HG03025 (cell line): ENCODE measurements around the gene CAMTA1.
A peak's percentile ranks its signal among the peaks of the same experiment; 100 is the strongest.

ENCODE experiments used
- ATAC-seq: cut with Tn5 transposase; IDR thresholded peaks from one replicate; pipeline ENCODE4 v1.9.1; 2021; ENCODE audit warnings: mild to moderate bottlenecking, moderate library complexity; ENCODE audit not compliant: unreplicated experiment, low FRiP score

CAMTA1 gene

DNA sequence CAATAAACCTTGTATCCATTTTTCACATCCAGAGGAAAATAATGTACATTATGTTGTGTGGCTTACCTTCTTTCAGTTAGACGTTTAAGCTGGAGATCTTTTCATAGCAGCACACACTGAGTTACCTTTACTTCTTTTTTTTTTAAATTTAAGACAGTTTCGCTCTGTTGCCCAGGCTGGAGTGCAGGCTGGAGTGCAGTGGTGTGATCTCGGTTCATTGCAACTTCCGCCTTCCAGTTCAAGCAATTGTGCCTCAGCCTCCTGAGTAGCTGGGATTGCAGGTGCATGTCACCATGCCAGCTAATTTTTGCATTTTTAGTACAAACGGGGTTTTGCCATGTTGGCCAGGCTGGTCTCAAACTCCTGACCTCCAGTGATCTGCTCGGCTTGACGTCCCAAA, 7.4 kb upstream of the CAMTA1 start:
- ATAC-seq = no peak

DNA sequence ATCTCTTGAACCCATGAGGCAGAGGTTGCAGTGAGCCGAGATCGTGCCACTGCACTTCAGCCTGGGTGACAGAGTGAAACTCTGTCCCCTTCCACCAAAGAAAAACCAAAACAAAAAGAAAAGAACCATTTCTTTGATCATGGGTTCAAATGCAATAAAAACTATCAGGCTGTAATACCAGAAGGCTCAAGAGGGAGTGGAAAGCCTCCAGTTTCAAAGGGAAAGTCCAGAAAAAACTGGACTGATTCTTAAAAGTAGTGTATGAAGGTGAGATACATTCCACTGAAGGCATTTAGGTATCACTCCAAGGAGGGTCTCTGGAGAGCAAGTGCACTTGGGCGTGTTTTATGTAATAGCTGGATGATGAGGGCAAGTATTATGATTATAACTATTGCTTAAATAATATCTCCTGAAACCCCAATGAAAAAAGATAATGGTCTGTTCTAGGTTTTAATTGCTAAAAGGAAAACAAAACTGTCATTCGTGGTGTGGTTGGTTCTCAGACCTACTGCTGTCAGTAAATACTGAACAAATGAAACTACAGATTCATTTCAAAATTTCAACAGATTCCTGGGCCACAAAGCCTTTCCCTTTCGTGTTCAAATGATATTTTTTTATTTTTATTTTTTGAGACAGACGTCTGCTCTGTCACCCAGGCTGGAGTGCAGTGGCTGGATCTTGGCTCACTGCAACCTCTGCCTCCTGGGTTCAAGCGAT, 6.0 kb upstream of the CAMTA1 start:
- no peak for ATAC-seq

DNA sequence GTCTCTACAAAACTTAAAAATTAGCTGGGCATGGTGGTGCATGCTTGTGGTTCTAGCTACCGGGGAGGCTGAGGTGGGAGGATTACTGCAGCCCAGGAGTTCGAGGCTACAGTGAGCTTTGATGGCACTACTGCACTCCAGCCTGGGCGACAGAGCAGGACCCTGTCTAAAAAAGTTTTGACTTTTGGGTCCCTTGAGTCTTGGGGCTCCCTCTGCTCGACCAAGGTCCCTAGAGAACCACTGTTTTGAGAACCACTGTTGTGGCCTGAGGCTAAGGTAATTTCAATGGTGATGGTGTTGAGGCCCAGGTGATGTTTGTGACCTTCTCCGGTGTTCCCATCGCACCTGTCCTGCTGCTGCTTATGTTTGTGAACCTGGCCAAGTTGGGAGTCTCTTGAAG, 3.1 kb upstream of the CAMTA1 start:
- ATAC-seq = no peak

DNA sequence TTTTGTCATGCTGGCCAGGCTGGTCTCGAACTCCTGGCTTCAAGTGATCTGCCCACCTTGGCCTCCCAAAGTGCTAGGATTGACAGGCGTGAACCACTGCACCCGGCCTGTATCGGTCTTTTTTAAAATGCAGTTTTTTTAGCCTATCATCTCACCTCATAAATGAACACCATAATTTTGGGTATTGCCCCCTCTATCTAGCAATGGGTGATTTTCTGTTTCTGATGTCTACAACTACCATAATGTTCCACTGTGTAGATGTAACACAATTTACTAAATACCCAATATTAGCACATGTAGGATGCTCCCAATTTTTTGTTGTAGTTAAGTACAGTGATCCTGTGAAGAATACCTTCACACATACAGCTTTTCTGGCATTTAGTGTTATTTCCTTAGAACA, 2.0 kb upstream of the CAMTA1 start:
- no peak for ATAC-seq

DNA sequence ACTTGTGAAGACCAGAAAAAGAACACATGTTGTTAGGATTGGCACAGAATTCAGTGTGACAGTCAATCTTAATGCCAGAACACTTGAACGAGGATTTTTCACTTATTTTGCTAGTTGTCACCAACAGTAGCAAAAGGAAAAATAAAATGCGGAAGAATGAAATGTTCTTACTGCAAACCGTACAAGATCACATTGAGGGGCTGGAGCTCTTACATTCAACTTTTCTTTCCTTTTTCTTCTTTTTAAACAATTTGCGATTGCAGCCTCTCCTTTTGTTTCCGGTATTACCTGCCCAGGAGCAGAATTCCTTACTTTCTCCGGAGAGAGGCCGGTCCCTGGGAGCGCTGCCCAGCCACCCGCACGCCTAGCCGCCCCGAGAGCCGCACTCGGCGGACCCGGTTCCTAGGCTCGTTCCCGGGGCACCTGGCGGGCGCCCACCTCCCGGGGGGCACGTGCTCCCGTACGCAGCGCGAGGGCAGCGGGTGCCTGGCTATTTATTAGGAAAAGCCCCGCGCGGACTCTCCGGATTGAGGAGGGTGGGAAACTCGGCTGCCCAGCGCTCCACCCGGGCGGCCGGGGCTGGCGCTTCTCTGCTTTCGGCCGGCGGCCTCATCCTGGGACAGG, 1.2 kb upstream of the CAMTA1 start:
- peak; percentile 4 for ATAC-seq

DNA sequence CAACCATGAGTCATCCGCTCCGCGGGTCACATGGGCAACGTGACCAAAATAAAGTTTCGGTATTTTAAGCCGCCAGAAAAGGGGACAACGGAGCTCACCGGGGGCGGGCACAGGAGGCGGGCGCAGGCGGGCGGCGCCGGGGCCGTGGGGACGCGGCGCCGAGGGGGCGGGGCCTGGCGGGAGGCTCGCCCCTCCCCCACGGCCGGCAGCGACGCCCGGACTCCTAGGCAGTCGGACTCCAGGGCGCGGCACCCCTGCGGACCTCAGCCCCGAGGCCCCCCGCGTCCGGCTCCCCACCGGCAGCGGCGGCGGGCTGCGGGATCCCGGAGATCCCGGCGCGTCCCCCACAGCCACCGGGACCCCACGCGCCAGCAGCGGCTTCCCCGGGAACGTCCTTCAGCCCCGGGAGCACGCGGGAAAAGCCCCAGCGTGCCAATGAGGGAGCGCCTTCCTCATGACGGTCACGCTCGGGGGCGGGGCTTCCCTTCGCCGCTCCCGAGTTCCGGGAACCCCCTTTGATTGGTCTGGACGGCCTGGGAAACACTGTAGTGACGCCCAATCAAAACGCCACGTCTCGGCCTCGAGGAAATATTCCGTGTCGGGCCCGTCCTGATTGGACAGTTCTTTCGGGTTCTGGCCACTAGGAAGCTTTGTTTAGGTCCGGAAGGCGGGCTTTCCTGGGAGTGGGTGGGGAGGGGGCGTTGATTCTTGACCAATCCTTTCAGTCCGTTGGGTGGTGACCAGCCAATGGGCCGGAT, 515 bp upstream of the CAMTA1 start:
- peak; percentile 75 for ATAC-seq

DNA sequence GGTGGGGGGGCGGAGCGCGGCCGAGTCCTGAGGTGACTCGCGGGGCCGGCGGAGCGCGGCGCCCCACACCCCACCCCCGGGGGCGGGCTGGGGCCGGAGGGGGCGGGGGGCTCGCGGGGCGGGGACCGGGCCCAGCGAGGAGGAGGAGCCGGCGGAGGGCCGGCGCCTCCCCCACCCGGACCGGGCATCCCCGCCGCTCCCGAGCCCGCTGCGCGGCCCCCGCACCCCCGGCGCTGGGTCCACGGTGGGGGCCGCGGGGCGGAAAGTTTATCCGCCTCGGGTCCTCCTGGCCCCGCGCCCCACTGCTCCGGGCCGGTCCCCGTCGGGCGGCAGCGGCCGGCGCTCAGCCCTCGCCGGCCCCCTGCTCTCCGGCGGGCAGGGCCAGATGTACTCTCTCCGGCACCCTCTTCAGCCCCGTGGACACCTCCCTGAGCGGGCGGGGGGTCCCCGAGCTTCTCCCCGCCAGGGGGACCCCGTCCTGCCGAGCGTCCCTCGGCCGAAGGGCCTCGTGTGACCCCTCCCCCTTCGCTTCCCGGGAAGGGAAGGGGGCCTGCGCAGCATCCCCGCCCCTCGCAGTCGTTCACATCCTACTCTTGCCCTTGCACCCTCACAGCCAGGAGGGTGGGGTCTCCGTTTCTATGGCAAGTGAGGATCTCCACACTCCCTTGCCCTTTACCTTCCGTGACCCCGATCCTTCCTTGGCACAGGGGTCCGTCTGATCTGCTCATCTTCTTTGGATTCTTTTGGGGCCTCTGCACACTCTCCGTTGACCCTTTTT, 663 bp downstream of the CAMTA1 start:
- no peak for ATAC-seq

DNA sequence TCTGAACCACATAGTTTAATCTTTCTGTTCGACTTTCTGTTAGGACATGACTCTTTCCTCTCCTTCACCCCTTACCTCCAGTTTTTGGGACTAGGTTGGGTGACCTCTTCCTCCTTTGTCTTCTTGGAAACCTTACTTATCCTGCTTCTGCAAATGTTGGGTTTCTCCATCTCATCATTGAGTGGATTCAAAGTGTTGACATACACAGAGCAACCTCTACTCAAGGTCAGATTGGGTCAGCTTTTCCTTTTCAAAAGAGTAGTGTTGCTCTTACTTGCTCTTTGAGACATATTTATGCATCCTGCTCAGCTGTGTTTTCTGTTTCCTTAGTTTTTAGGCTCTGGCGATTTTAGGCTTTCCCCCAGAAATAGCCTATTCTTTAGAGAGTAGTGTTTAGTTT, 3.7 kb downstream of the CAMTA1 start:
- ATAC-seq = no peak

DNA sequence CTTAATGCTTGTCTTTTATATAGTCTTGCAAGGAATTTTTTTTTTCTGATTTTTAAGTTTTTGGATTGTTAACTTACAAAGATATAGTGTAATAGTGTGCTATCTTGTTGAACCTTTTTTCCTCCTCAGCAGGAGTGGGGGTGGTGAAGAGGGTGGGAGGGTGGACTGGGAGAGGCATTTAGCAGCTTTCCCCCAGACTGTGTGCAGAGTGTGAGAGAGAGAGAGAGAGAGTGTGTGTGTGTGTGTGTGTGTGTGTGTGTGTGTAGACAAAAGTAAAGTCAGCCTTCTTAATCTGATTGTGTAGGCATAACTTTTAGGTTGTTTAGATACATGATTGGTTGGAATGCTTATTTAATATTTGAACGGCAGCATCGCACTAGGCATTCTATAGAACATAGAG, 4.9 kb downstream of the CAMTA1 start:
- no peak for ATAC-seq

DNA sequence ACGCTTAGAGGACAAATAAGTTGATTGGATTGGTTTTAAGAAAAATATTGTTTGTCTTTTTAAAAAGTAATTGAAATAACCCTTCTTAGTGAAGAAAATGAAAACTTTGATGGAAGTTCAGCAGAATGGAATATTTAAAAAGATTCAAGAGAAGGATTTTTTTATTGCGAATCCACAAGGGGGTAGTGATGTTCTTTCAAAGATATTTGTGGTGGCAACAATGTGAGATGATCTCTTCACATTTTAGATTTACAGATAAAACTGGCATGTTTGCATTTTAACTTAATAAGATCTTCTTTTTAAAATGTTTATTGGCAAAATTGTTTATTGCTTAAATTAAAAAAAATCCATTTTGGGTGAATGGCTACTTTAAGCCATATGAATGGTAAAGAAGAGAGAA, 8.9 kb downstream of the CAMTA1 start:
- no peak for ATAC-seq

DNA sequence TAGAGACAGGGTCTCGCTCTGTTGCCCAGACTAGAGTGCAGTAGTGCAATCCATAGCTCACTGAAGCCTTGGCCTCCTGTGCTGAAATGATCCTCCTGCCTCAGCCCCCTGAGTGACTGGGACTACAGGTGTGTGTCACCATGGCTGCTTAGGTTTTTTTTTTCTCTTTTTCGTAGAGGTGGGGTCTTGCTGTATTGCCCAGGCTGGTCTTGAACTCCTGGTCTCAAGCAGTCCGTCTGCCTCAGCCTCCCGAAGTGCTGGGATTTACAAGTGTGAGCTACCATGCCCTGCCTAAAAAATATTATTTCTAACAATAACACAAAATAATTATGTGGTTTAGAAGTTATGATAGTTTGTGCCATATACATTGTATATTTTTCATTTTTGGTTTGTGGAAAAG, 9.9 kb downstream of the CAMTA1 start:
- ATAC-seq = no peak

DNA sequence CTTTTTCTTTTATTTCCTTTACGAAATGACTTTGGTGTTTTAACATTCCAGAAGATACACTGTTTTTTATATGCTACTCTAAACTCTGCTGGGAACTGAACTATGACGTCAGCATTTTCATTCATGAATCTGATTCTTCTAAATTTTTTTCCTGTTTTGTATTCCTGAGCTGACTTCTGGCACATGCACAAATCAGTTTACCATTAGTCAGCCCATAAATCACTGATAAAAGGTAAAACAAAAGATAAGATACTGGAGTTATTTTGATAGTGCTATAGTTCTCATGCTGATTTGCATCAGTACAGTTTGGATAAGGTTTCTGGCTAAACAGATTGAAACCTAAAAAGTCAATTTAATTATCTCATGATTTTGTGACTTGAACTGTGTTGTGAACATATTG, 10.4 kb downstream of the CAMTA1 start:
- no peak for ATAC-seq

DNA sequence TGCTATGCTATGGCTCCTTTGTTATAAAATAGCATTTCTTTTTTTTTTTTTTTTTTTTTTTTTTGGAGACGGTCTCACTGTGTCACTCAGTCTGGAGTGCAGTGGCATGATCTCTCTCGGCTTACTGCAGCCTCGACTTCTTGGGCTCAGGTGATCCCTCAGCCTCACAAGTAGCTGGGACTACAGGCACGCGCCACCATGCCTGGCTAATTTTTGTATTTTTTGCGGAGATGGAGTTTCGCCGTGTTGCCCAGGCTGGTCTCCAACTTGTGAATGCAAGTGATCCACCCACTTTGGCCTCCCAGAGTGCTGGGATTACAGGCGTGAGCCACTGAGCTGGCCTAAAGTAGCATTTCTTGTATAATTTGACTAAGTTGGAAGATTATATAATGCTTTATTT, 10.8 kb downstream of the CAMTA1 start:
- ATAC-seq = no peak

DNA sequence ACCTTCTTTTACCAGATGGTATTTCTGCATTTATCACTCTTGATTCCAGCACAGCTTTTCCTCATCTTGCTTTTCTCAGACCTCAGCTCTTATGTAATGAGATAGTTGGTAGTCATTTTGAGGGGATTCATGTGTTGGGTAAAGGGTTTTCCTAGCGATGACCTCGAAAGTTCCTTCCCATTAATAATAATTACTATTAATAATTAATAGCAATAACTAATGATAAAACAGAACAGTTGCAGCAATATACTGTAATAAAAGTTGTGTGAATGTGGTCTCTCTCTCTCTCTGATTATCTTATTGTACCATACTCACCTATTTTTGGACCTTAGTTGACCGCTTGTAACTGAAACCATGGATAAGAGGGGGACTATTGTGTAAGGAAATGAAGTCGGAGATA, 14.2 kb downstream of the CAMTA1 start:
- no peak for ATAC-seq

DNA sequence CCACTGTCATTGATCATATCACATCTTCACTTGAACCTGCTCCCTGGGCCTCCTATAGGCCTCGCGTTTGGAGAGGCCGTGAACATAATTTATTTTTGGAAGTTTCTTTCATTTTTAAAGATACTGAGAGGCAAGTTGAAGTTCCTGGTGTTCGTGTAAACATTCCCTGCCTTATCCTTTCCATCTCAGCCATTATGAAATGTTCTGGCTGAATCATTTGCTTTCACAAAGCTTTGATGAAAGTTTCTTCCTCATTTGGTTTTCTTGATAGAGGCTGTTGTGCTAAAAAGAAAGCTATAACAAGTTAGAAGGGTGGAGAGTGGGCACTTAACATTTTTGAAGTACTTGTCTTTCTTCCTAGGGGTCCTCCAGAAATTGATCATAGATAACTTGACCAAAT, 15.5 kb downstream of the CAMTA1 start:
- no peak for ATAC-seq

DNA sequence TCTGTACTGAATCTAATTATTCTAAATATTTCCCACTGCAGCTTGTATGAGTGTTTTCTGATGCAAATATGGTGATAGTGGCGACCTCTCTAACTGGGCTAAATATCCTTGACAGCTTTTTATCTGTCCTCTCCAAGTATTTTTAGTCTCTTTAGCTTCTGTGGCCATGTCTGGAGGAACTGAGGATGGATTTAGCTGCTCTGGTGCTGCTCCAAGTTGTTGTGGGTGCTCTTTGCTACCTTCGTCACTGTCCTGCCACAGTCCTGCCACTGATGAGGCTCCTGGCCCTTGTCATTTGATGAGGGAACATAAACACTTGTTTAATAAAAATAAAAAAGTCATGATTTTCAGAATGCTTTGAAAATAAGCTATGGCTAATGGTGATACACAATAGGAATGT, 15.9 kb downstream of the CAMTA1 start:
- ATAC-seq = no peak

DNA sequence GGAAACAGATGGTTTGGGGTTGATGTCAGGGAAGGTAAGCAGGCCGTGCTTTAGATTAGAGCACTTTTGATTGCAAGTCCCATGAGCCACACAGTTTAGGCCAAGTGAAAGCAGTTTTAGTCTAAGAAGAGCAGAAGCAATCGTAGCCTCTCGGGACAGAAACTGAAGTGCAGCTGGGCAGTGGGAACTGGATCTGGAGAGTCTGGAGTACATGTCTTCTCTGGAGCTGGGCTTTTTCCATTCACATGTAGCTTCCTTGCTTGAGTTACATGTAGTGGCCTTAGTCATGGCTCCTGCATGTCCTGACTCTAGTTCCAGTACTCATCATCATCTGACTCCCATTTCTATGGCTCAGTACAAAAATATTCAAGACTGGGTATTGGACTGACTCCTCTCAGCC, 16.7 kb downstream of the CAMTA1 start:
- no peak for ATAC-seq

DNA sequence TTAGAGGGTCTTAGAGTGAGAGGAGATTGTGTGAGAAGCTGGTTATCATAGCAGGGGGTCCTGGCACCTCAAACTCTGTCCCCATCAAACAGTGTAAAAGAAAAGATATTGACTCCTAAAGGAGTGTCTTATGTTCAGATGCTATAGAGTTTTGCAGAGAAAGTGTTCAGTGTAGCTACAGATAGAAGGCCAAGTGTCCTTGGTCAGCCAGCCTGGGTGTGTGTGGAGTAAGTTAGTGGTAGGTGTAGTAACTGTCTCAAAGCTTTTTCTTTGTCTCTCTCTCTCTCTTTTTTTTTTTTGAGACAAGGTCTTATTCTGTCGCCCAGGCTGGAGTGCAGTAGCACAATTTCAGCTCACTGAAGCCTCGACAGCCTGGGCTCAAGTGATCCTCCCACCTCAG, 17.2 kb downstream of the CAMTA1 start:
- no peak for ATAC-seq

DNA sequence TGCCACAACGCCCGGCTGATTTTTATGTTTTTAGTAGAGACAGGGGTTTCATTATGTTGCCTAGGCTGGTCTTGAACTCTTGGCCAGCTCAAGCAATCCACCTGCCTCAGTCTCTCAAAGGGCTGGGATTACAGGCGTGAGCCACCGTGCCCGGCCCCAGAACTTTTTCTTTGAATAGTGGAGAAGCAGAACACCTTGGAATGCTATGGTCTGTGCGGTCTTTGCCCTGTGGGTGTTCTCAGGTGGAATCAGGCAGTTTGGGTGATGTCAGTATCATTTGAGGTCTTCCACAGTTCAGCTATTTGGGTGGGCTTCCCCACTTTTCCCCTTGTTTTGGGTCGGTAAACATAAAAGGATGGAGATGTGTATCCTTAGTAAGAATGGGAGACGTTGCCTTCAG, 17.6 kb downstream of the CAMTA1 start:
- ATAC-seq = no peak

DNA sequence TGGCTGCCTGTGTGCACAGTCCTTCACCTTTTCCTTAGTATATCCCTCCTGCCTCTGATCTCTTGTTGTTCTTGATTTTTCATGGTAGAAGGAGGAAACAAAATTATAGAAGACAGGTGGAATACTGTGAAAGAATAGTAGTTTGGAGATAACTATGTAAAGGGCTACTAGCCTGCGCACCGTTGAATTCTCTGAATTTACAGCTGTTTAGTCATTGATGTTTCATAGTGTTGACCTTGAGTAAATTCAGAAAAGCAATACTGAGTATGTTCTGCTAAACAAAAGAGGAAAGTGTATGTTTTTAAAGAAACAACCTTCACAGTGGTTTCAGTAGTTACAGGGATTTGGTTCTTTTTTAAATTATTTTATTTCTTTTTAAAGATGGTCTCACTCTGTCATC, 18.1 kb downstream of the CAMTA1 start:
- no peak for ATAC-seq

DNA sequence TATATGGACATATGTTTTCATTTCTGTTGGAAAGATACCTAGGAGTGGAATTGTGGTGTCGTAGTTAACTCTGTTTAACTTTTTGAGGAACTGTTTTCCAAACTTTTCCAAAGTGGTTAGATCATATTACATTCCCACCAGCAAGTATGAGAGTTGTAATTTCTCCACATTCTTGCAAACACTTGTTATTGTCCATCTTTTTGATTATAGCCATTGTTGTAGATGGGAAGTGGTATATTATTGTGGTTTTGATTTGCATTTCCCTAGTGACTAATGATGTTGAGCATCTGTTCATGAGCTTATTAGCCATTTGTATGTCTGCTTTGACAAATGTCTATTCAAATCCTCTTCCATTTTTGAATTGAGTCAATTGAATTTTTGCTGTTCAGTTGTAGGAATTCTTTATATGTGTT, 19.8 kb downstream of the CAMTA1 start:
- ATAC-seq = no peak
